GM19035 (cell line): ENCODE measurements around the gene ADAMTS2.

Experiments used
- ATAC-seq: cut with Tn5 transposase; IDR thresholded peaks from one replicate; pipeline ENCODE4 v1.9.1; 2021; ENCODE audit not compliant: unreplicated experiment

Gene ADAMTS2

GRCh38 chr5:179373101-179373934 lies 28.1 kb upstream of the ADAMTS2 start:
- no peak for ATAC-seq

DNA sequence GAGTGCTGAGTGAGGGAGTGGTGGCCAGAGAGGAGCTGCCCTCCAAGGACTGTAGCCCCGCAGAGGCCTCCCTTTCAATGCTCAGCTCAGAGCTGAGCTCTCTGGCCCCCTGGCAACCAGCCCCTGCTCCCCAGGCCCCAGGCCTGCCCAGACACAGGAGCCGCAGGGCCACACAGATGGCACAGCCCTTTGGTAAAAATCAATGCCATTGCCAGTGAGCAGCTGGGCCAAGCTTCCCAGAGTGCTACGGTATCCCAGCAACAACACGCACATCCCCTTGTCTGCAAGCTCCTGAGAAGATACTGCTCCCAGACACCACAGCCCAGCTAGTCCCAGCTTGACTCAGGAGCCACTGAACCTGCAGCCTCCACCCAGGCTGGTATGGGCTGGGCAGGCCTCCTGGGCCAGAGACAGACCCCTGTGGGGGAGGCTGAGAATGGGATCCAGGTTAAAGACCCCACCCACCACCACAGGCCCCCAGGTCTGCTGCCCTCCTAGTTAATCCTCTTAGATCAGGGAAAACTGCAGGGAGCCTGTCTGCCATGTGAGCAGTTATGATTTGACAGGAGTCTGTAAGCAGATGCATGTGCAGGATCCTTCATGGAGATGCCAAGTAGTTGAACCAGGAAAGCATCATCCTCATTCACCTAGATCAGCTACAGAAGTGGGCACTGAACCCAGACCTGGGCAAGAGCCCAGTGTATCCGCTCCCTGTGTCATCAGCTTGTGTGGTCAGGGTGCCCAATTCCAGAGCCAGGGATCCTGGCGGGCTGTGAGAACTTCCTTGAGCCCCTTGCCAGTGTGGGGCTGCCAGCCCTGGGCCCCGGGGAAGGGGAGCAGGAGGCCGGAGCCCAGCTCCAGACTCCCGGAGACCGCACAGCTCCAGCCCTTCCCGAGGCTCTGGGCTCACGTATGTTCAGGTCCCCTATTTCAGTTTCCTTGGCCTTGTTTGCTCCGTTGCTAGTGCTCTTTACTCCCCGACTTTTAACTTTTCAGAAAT lies 26.7 kb upstream of the ADAMTS2 start:
- ATAC-seq: no peak

GRCh38 chr5:179371121-179371510 lies 25.9 kb upstream of the ADAMTS2 start:
- ATAC-seq: no peak

- ATAC-seq: no peak
Measured at GRCh38 chr5:179370490-179371120, 25.3 kb upstream of the ADAMTS2 start.

- no peak for ATAC-seq
Measured at GRCh38 chr5:179369530-179369884, 24.2 kb upstream of the ADAMTS2 start.

DNA sequence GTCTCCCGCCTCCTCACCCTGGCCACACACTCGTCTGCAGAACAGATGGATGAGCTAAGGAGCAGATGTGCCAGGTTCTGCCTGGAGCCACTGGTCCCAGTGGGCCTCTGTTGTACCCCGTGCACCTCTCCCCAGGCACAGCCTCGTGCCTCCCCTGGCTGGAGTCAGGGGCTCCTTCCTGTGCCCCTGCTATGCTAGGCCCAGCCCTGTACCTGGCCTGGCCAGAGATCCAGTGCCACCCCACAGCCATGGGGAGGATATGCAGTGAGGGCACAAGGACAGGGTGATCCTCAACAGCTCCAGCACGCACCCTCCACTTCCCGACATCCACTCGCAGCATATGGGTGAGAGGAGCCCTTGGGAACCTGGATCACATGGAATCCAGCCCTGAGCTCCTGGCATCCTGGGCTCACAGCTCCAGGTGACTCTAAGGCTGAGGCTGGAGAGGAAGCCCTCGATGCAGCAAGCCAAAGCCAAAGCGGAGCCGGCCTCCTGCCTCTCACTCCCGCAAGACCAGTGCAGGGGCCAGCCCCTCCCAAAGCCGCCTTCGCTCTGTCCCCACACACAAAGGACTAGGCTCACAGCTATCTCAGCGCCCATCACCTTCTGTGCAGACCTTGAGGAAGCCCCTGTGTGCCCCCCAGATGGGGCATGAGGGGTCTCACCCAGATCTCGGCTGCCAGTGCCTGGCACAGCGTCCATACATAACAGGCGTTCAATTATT lies 23.7 kb upstream of the ADAMTS2 start:
- no peak for ATAC-seq

- no peak for ATAC-seq
Measured at GRCh38 chr5:179368126-179368805, 23.0 kb upstream of the ADAMTS2 start.

GRCh38 chr5:179367491-179367890 lies 22.2 kb upstream of the ADAMTS2 start:
- ATAC-seq: no peak

DNA sequence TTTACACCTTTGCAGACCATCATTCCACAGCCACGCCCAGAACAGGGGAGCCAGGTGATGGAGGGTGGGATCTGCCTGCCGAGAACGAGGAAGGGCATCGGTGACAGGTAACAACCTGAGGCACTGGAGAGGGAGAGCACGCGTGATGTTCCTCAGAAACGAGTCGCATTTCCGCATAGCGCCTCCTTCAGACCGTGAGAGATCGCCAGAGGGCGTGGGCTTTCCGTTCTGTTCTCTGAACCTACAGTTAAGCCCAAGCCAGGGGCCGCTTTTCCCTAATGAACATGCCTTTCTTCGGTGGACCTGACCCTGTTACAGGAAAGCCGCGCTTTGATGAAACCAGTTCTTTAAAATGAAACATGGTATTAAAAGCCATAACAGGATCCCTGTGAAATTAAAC lies 17.1 kb upstream of the ADAMTS2 start:
- no peak for ATAC-seq

- no peak for ATAC-seq
Measured at GRCh38 chr5:179361037-179361603, 15.9 kb upstream of the ADAMTS2 start.

- no peak for ATAC-seq
Measured at GRCh38 chr5:179357031-179357430, 11.8 kb upstream of the ADAMTS2 start.

DNA sequence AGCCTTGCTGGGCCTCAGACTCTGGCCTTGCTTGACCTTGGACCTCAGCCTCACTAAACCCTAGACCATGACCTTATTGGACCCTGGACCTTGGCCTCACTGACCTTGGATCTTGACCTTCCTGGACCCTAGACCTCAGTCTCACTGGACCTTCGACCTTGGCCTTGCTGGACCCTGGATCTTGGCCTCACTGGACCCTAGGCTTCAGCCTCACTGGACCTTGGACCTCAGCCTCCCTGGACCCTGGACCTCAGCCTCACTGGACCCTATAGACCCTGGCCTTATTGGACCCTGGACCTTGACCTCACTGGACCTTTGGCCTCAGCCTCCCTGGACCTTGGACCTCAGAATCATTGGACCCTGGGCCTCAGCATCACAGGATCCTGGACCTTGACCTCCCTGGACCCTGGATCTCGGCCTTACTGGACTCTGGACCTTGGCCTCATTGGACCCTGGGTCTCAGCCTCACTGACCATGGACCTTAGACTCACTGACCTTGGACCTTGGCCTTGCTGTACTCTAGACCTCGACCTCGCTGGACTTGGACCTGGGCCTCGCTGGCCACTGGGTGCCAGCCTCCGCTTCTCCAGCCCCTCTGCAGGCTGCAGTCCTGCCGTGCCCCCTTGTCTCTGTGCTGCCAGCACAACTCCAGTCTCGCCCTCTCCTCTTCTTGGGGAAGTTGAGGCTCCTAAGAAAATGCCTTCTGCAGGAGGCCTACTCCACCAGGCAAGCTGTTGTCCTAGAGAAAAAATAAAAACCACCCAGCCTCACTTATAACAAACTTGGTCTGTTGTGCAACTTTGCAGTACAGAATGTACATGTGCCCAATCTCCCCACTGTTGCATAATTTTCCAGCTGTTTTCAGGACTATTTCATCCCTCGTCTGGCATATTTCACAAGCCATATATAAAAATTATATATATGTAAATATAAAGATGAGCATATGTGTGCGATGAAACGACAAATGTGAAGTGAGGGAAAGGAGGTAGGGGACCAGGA lies 11.0 kb upstream of the ADAMTS2 start:
- ATAC-seq: no peak

DNA sequence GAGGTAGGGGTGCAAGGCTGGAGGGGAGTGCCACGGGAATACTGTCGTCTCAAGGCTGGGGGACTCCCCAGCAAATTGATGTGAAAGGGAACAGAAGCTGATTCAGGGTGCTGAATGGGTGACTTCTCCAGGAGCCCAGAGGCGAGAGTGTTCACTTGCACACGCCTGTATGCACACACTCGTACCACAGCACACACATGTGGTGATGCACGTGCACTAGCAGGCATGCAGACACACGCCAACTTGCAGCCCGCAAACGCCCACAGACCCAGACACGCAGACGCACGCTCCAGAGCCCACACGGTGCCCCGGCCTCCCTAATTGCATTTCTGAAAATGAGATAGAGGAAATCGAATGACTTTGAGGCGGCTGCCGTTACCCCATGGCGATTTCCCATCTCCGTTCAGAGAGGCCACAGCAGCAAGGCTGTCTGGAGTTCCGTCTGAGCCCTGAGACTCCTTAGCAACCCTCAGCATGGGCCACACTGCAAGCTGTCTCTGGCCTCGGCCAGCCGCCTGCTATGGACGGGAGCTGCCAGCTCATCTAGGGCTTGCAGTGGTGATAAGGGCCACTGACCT lies 9.1 kb upstream of the ADAMTS2 start:
- ATAC-seq: no peak

- ATAC-seq: no peak
Measured at GRCh38 chr5:179348843-179349242, 3.6 kb upstream of the ADAMTS2 start.

- ATAC-seq: no peak
Measured at GRCh38 chr5:179348011-179348530, 2.8 kb upstream of the ADAMTS2 start.

DNA sequence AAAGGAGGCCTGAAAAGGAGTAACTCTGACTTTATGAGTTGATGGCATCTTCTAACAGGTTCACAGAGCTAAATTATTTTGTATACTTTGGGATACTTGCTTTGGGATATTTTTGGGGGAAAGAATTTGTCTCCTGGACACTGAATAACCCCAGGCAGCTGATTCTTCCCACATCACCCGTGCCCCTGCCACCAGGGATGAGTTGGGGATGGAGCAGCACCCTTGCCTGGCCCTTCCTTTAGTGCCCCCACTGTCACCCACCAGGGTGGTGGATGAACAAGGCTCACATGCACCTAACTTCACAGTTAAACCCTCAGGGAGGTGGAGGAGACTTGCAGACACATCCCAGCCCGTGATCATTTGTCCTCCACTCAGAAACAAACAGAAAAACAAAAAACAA lies 2.3 kb upstream of the ADAMTS2 start:
- ATAC-seq: no peak

- ATAC-seq: no peak
Measured at GRCh38 chr5:179346875-179347274, 1.6 kb upstream of the ADAMTS2 start.

- ATAC-seq: no peak
Measured at GRCh38 chr5:179346401-179346800, 1.1 kb upstream of the ADAMTS2 start.
